GM20000 (cell line): Measurements from ENCODE around the gene HYAL2.
"Not testable (repeated sequence)": the region's sequence is repeated elsewhere in the genome, so short reads cannot be mapped to it uniquely, and the experiment has no call there.

Source experiments
- DNase-seq: peaks from one replicate; pipeline ENCODE4 v3.0.0; 2012; ENCODE audit warnings: low spot score
- TF ChIP-seq, protein P1 (sequence below): IDR thresholded peaks from 2 replicates; pipeline ENCODE4 v1.5.1; 2012; ENCODE audit warnings: mild to moderate bottlenecking, control low read depth; ENCODE audit errors: extremely low read depth, missing control alignments

The HYAL2 gene

DNA sequence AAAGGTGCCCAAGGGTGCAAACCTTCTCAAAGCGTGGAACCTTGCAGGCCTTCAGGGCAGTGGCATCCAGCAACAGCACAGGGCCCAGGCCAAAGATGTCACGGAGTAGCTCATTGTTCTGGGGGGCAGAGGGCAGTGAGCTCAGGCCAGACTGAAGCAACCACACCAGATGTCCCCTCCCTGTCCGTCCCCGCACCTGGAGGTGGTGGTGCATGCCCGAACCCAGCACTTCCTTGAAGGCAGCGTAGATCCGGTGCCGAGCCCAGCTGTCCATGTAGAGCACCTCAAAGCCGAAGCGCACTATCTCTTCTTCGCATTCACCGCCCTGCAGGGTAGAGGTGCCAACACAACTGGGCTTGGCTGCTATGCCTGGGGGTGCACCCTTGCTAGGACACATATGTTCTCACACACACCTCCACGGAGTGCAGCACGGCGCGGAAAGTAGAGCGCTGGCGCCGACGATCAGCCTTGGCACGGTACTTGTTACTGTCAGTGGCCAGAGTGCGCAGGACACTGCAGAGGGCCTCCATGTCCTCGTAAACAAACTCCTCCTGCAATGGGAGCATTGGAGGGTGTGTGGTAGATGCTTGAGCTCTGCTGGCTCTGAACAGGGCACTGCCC lies 34.0 kb downstream of the HYAL2 start:
- TF ChIP-seq, protein P1, sequence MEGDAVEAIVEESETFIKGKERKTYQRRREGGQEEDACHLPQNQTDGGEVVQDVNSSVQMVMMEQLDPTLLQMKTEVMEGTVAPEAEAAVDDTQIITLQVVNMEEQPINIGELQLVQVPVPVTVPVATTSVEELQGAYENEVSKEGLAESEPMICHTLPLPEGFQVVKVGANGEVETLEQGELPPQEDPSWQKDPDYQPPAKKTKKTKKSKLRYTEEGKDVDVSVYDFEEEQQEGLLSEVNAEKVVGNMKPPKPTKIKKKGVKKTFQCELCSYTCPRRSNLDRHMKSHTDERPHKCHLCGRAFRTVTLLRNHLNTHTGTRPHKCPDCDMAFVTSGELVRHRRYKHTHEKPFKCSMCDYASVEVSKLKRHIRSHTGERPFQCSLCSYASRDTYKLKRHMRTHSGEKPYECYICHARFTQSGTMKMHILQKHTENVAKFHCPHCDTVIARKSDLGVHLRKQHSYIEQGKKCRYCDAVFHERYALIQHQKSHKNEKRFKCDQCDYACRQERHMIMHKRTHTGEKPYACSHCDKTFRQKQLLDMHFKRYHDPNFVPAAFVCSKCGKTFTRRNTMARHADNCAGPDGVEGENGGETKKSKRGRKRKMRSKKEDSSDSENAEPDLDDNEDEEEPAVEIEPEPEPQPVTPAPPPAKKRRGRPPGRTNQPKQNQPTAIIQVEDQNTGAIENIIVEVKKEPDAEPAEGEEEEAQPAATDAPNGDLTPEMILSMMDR = no peak

DNA sequence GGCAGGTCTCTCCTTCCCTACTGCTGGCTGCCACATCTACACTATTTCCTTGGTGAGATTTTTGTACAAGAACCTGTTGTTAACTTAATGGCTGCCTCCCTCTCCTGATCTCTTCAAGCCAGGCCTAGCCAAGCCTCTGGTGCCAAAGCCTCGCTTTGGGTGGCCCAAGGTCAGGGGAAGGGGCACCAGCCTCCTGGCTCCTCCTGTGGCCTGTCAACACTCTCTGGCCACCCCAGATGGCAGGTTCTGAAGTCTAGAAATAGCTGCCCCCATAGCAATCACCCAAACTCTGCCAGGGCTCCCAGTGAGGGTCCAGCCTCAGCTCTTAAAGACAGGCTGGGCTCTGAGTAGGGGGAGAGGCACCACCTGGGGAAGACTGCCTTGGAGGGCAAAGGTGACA lies 35.3 kb downstream of the HYAL2 start:
- DNase-seq = no peak
- TF ChIP-seq, protein P1 = no peak

More for the DNA sequence above, 34.0 kb downstream of the HYAL2 start:
- no peak for DNase-seq

- TF ChIP-seq, protein P1 = no peak
- no peak for DNase-seq
These were observed 36.0 kb downstream of the HYAL2 start for GRCh38 chr3:50286322-50287227.

- not testable (repeated sequence) for DNase-seq
These were observed 38.4 kb downstream of the HYAL2 start for GRCh38 chr3:50284121-50284520.

DNA sequence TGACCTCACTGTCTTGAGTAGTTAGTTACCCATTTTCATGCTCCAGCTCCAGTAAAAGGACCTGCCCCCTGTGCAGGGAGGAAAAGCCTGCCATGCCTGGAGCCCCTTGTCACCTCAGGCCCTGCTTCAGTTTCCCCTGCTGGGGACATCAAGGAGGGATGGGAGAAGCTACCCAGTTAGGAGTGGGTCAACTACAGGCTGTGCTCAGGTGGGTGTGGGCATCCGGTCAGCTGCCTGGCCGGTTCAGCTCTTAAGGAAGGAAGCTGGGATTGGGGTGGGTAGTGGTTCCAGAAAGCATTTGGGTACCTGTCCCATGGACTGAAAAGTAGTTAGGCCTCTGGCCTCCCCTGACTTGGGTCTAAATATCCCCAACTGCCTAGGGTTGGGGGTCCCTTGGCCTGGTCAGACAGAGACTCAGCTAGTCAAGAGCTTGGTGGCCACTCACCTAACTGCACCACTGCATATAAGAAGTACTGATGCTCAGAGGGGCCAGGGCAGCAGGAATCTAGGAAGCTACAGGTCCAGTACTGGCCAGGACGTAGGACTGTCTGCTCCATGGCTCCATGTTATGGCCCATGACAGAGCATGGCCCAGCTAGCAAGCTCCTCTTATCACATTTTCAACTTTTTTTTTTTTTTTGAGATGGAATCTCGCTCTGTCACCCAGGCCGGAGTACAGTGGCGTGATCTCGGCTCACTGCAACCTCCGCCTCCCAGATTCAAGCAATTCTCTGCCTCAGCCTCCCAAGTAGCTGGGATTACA lies 43.1 kb downstream of the HYAL2 start:
- TF ChIP-seq, protein P1 = no peak
- no peak for DNase-seq

DNA sequence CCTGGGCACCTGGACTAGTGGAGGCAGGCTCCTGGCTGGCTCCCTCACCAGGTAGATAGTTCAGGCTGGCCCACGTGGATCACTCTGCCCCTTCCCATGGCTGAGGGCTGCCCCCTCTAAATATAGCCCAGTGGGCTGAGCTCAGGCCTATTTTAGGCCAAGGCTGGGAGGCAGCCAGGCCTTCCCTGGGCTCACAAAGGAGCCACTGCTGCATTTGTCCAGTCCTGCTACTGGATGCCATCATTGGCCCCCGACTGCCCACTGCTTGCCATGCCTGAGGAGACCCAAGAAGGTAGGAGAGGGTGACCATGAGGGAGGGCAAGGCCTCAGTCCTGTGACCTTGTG lies 43.7 kb downstream of the HYAL2 start, which contains the start of gene LSMEM2:
TSS of gene LSMEM2 (plus strand) at position 208 of the 345 bp plus-strand sequence. CDS start at position 235, 27 bp downstream.
- TF ChIP-seq, protein P1 = no peak
- DNase-seq = no peak

DNA sequence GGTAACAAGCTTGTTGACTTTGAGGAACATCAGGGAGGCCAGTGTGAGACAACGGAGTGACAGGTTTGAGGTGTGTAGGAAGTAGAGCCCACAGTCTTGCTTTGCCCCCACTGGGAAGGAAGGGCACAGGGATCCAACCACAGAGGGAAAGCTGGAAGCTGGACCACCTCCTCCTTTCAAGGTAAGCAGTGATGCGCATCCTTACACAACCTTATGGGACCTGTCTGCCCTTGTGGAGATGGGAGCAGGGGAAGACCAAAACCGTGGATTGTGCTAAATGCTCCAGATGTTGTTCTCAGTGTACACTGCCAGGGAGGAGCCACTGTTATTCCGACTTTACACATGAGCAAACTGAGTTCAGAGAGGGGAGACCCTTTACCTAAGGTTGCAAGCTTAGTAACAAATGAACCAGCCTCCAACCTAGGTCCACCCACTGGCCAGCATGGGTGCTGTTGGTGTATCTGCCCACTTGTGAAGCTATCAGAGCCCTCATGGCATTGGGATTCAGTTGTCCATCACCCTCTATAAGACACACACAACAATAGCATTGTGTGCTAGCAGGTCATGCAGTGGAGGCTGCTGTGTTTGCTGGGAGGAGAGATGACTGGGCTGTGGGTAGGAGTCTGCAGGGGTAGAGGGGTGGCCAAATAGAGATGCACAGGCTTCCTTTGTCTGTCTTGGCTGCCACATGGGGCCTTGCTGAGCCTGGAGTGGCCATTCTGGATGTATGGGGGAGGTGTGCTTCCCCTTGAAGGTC lies 44.2 kb downstream of the HYAL2 start:
- no peak for DNase-seq
- TF ChIP-seq, protein P1 = no peak
